H1 (cell line): Measurements from ENCODE around the gene TGM1. TPM values are rescaled to one million over a fixed set of nuclear protein-coding genes. Genes with fewer than 3 reads are reported as not detected.

ENCODE experiments used
- ASH2L ChIP-seq: fragments of 200-600, 300-600 bp; sonication (generic); IDR thresholded peaks from one replicate; pipeline ENCODE4 v1.7.1; 2017; ENCODE audit warnings: low read length
- BACH1 ChIP-seq: IDR thresholded peaks from 2 replicates; pipeline ENCODE4 v1.6.1; 2012; ENCODE audit warnings: low read length, improper control_type of control experiment
- BRCA1 ChIP-seq: IDR thresholded peaks from 2 replicates; pipeline ENCODE4 v1.6.1; 2012; ENCODE audit warnings: low read depth, low read length, improper control_type of control experiment
- CBX5 ChIP-seq: fragments of 300-800, 300-1000 bp; sonication (generic); IDR thresholded peaks from 2 replicates; pipeline ENCODE4 v1.7.1; 2016; ENCODE audit warnings: antibody characterized with exemption, low read length, low read depth
- CHD1 ChIP-seq: IDR thresholded peaks from 2 replicates; pipeline ENCODE4 v1.6.1; 2012; ENCODE audit warnings: low read depth, low read length, improper control_type of control experiment
- CHD2 ChIP-seq: IDR thresholded peaks from 2 replicates; pipeline ENCODE4 v1.6.1; 2012; ENCODE audit warnings: low read length, improper control_type of control experiment
- EP300 ChIP-seq, 2 experiments: IDR thresholded peaks; 1 replicate in 1 of 2; 2 replicates in 1 of 2; pipeline ENCODE4 v1.6.1; 2011 to 2012; ENCODE audit warnings: low read depth in 2 of 2, low read length in 2 of 2, mild to moderate bottlenecking in 2 of 2, borderline replicate concordance in 1 of 2, inconsistent platforms in 1 of 2, moderate library complexity in 1 of 2
- FOSL1 ChIP-seq: IDR thresholded peaks from 2 replicates; pipeline ENCODE4 v1.6.1; 2011; ENCODE audit warnings: mild to moderate bottlenecking, low read depth, low read length, moderate library complexity; ENCODE audit not compliant: insufficient read depth
- HDAC6 ChIP-seq: IDR thresholded peaks from one replicate; pipeline ENCODE4 v1.7.1; 2012; ENCODE audit warnings: low read depth, mild to moderate bottlenecking, inconsistent platforms, low read length, moderate library complexity
- KDM1A ChIP-seq: fragments of 200-600, 300-600 bp; sonication (generic); IDR thresholded peaks from 2 replicates; pipeline ENCODE4 v1.7.1; 2016; ENCODE audit warnings: mild to moderate bottlenecking, low read length, borderline replicate concordance
- KDM5A ChIP-seq: fragments of 200-600 bp; IDR thresholded peaks from 2 replicates; pipeline ENCODE4 v1.7.1; 2012; ENCODE audit warnings: mild to moderate bottlenecking, low read length, inconsistent platforms, mixed read lengths
- MAFK ChIP-seq: IDR thresholded peaks from 2 replicates; pipeline ENCODE4 v1.6.1; 2012; ENCODE audit warnings: low read depth, mild to moderate bottlenecking, improper control_type of control experiment, low read length
- NANOG ChIP-seq: IDR thresholded peaks from 2 replicates; pipeline ENCODE4 v1.6.1; 2011; ENCODE audit warnings: low read length, low read depth, mild to moderate bottlenecking, inconsistent platforms; ENCODE audit not compliant: insufficient read depth, poor library complexity, severe bottlenecking
- RAD21 ChIP-seq, 2 experiments: IDR thresholded peaks in 1 of 2; conservative IDR thresholded peaks in 1 of 2; 2 replicates each; pipeline ENCODE4 v1.6.1; 2011; ENCODE audit warnings: low read depth in 2 of 2, low read length in 2 of 2, improper control_type of control experiment in 1 of 2, inconsistent platforms in 1 of 2, mild to moderate bottlenecking in 1 of 2, moderate library complexity in 1 of 2
- SIX5 ChIP-seq: IDR thresholded peaks from 2 replicates; pipeline ENCODE4 v1.6.1; 2011; ENCODE audit warnings: mild to moderate bottlenecking, low read depth, low read length
- SP4 ChIP-seq: IDR thresholded peaks from 2 replicates; pipeline ENCODE4 v1.6.1; 2012; ENCODE audit warnings: low read length, inconsistent platforms
- TBP ChIP-seq: IDR thresholded peaks from 2 replicates; pipeline ENCODE4 v1.6.1; 2011; ENCODE audit warnings: low read depth, low read length, improper control_type of control experiment
- TCF12 ChIP-seq: IDR thresholded peaks from 2 replicates; pipeline ENCODE4 v1.6.1; 2011; ENCODE audit warnings: low read depth, mild to moderate bottlenecking, low read length
- YY1 ChIP-seq: IDR thresholded peaks from 2 replicates; pipeline ENCODE4 v1.6.1; 2011; ENCODE audit warnings: low read depth, mild to moderate bottlenecking, low read length
- polyA plus RNA-seq, 7 experiments: library from polyadenylated mRNA; depleted of rRNA in 3 of 7; stranded (reverse) in 5 of 7; unstranded in 2 of 7; fragments of >200 nt in 5 of 7; fragments of 200-250 nt in 2 of 7; gene quantifications; 1 replicate in 5 of 7; 2 replicates in 1 of 7; 4 replicates in 1 of 7; pipeline versions ENCODE4 v1.2.1 to v1.2.3, GENCODE V29; 2011 to 2013; ENCODE audit warnings: missing spikeins in 2 of 7, mixed read lengths in 2 of 7
- total RNA-seq: library from RNA; stranded (reverse); fragmentation: NEBNext Ultra II Directional; extraction: Animal tissue kit (Norgen Biotek cat#: 25700); gene quantifications from 2 replicates; pipeline ENCODE4 v1.2.1, GENCODE V29; 2021
- TF ChIP-seq, protein P1 (sequence below): IDR thresholded peaks from 2 replicates; pipeline ENCODE4 v1.6.1; 2012; ENCODE audit warnings: inconsistent platforms
- TF ChIP-seq, protein P2 (sequence below), 3 experiments: IDR thresholded peaks; 1 replicate in 2 of 3; 2 replicates in 1 of 3; pipeline versions ENCODE4 v1.5.1 to v1.6.1; 2011; ENCODE audit warnings: low read length in 3 of 3, mild to moderate bottlenecking in 3 of 3, inconsistent platforms in 2 of 3, low read depth in 1 of 3, moderate library complexity in 1 of 3; ENCODE audit not compliant: insufficient read depth in 1 of 3; ENCODE audit errors: control extremely low read depth in 1 of 3

TGM1 gene
- total and polyA plus RNA-seq, 2 of the 8 experiments (the other 6 are each of a cell fraction or from before 2014, with no cell fraction given), result 1.8 to 2.2 TPM

DNA sequence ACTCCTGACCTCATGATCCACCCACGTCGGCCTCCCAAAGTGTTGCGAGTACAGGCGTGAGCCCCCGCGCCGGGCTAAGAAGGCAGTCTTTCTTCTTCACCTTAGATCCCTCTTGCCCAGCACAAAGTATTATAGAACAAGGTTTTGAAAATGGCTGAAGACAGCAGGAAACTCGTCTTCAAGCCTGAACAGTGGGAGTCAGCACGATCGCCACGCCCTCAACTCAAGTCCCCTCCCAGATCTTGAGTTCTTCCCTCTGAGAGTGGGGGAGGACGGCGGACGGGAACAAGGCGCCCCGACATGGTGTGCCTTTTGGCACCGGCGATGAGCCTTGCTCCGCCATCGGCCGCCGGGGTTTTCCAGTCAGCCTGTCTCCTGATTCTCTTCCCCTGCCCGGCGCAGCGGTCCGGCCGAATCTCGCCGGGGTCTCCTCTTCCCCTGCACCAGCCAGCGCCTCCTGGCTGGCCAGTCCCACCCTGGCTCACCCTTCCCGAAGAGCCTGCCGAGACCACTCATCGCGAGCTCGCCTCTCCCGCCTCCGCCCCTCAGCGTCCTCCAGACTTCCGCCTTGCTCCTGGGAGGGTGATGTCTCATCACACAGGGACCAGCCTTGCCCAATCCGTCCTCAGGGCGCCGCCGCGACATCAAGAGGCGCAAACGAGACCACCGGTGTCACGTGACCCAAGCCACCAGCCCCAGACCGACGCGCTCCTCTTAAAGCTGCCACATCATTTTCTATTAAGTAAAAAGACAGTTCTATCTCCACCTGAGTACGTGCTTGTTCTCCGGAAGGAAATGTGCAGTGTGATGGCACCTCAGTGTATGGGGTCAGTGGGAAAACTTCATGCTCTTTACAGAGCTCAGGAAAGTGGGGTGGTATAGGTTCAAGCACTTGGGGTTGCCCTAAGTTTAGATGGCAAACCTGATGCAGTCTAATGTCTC is 49.8 kb downstream of the TGM1 start, which contains the start of gene CHMP4A (continued):
- TF ChIP-seq, protein P1, sequence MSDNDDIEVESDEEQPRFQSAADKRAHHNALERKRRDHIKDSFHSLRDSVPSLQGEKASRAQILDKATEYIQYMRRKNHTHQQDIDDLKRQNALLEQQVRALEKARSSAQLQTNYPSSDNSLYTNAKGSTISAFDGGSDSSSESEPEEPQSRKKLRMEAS, result peak; percentile 45
- TF ChIP-seq BRCA1 (no peak), TCF12 (no peak), MAFK (no peak), KDM5A (peak; percentile 84), CBX5 (no peak), HDAC6 (no peak), TBP (peak; percentile 84; the same call in 1 of the 2 replicates), YY1 (peak; percentile 82), BACH1 (no peak), SP4 (0 out of 2 replicates have a peak, but pooled peaks have one; percentile 44), KDM1A (no peak), CHD2 (peak; percentile 88), NANOG (no peak), EP300 (IDR thresholded peaks at IDR 0.05; ENCODE audit: borderline replicate concordance in 1 of 2, low read depth in 2 of 2, low read length in 2 of 2) (no peak), SIX5 (no peak), ASH2L (peak; percentile 77), FOSL1 (no peak), RAD21 (IDR thresholded peaks at IDR 0.05 in 1 of 2, conservative IDR thresholded peaks at IDR 0.05 in 1 of 2; ENCODE audit: low read depth in 2 of 2, low read length in 2 of 2) (no peak; a peak in 1 of 4 replicates), CHD1 (no peak)
- TF ChIP-seq, protein P2, sequence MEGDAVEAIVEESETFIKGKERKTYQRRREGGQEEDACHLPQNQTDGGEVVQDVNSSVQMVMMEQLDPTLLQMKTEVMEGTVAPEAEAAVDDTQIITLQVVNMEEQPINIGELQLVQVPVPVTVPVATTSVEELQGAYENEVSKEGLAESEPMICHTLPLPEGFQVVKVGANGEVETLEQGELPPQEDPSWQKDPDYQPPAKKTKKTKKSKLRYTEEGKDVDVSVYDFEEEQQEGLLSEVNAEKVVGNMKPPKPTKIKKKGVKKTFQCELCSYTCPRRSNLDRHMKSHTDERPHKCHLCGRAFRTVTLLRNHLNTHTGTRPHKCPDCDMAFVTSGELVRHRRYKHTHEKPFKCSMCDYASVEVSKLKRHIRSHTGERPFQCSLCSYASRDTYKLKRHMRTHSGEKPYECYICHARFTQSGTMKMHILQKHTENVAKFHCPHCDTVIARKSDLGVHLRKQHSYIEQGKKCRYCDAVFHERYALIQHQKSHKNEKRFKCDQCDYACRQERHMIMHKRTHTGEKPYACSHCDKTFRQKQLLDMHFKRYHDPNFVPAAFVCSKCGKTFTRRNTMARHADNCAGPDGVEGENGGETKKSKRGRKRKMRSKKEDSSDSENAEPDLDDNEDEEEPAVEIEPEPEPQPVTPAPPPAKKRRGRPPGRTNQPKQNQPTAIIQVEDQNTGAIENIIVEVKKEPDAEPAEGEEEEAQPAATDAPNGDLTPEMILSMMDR (IDR thresholded peaks at IDR 0.05; ENCODE audit: control extremely low read depth in 1 of 3, insufficient read depth in 1 of 3, low read depth in 1 of 3, low read length in 3 of 3), result peak in 1 of 3 experiments; percentile 8; a peak in 1 of 4 replicates
